Transverse colon (tissue), 4 donors: ENCODE results near the gene MRPL14.

Source experiments
- EP300 ChIP-seq: sonication (generic); formaldehyde crosslinking; IDR thresholded peaks from one replicate; pipeline ENCODE4 v1.6.1; 2017; ENCODE audit warnings: antibody characterized with exemption, low read depth
- POLR2A ChIP-seq: fragments of 450-650 bp; IDR thresholded peaks from one replicate; pipeline ENCODE4 v1.6.1; 2016; ENCODE audit warnings: antibody characterized with exemption, mild to moderate bottlenecking, moderate library complexity
- POLR2AphosphoS5 ChIP-seq, 3 donors: sonication (generic); formaldehyde crosslinking; IDR thresholded peaks; one replicate each; pipeline ENCODE4 v1.6.1; 2016; ENCODE audit warnings: antibody characterized with exemption in 3 of 3
- TF ChIP-seq, protein P1 (sequence below), 5 experiments: fragments of 200-600 bp in 3 of 5; fragments of 450-650 bp in 2 of 5; sonication (generic) in 3 of 5; IDR thresholded peaks; 1 replicate in 2 of 5; 2 replicates in 3 of 5; pipeline ENCODE4 v1.5.1; 2016 to 2017; ENCODE audit warnings: antibody characterized with exemption in 5 of 5, inconsistent platforms in 3 of 5, mild to moderate bottlenecking in 2 of 5, moderate library complexity in 1 of 5

DNA sequence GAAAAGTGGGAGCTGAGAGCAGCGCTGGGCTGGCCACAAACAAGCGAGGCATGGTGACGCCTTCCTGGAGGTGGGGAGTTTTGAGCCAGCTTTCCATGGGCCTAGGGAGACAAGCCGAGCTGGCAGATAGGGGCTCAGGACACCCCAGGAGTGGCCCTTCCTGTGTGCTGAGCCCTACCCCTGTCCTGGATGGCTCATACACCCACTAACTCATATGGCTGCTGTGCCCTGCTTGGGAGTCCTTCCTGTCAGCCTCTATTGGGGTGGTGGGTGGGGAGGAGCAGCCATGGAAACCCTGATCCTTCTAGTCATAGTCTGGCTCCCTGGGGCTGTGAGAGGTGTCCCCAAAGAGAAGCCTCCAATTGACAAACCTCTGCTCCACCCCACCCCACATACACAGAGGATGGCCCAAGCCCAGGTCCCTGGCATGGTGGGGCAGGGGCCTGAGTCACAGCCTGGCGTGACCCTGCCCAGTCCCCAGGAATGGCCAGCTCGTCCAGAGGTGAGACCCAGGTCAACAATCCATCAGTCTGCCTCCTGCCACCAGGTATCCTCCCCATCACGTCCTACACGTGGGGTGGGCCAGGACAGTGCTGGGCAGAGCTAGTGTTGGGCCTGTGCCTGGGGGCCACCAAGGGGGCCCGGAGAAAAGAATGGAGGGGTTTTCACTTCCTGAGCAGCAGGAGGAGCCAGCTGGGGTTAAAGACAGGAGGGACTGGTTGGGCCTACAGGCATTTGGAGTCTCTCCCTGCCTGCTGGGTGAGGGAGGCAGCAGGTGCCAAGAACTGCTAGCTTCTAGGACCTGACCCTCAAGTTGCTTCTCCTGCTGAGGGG is 52.2 kb downstream of the MRPL14 start:
- TF ChIP-seq, protein P1, sequence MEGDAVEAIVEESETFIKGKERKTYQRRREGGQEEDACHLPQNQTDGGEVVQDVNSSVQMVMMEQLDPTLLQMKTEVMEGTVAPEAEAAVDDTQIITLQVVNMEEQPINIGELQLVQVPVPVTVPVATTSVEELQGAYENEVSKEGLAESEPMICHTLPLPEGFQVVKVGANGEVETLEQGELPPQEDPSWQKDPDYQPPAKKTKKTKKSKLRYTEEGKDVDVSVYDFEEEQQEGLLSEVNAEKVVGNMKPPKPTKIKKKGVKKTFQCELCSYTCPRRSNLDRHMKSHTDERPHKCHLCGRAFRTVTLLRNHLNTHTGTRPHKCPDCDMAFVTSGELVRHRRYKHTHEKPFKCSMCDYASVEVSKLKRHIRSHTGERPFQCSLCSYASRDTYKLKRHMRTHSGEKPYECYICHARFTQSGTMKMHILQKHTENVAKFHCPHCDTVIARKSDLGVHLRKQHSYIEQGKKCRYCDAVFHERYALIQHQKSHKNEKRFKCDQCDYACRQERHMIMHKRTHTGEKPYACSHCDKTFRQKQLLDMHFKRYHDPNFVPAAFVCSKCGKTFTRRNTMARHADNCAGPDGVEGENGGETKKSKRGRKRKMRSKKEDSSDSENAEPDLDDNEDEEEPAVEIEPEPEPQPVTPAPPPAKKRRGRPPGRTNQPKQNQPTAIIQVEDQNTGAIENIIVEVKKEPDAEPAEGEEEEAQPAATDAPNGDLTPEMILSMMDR (IDR thresholded peaks at IDR 0.05): no peak
- TF ChIP-seq POLR2A (no peak), POLR2AphosphoS5 (IDR thresholded peaks at IDR 0.05) (no peak), EP300 (no peak)
